Mononuclear cell (primary cell): ENCODE measurements around the gene MAP1A. TPM values are rescaled to one million over a fixed set of nuclear protein-coding genes. Genes with fewer than 3 reads are reported as not detected.
"Not testable (repeated sequence)": the region's sequence is repeated elsewhere in the genome, so short reads cannot be mapped to it uniquely, and the experiment has no call there.

ENCODE experiments used
- H3K27me3 ChIP-seq: 2 replicates; pipeline ENCODE4 v1.6.0; 2011; ENCODE audit warnings: low read length, control low read depth; ENCODE audit not compliant: insufficient read depth
- H3K4me1 ChIP-seq: 2 replicates; pipeline ENCODE4 v1.5.1; 2011; ENCODE audit warnings: mild to moderate bottlenecking, low read length, control low read depth; ENCODE audit not compliant: insufficient read depth
- H3K4me3 ChIP-seq: 2 replicates; pipeline ENCODE4 v1.5.1; 2011; ENCODE audit warnings: mild to moderate bottlenecking, low read length, moderate library complexity
- H3K9me3 ChIP-seq: 2 replicates; pipeline ENCODE4 v1.5.1; 2011; ENCODE audit warnings: low read depth, mild to moderate bottlenecking, control low read depth, low read length
- total RNA-seq: library from RNA; depleted of rRNA; stranded (reverse); fragments of >200 nt; gene quantifications from one replicate; pipeline ENCODE4 v1.2.3, GENCODE V29; 2012

The MAP1A gene
- total RNA-seq, 1 donor, result 2.4 TPM

GRCh38 chr15:43520138-43520537 lies 2.7 kb downstream of the MAP1A start:
- no peak overlapping the region for H3K4me3 ChIP-seq
- no peaks in the 10 kb centered on the region for H3K9me3 ChIP-seq
- peaks cover 10% of the 10 kb centered on the region for H3K27me3 ChIP-seq
- H3K4me1 ChIP-seq, result peaks cover 8% of the 10 kb centered on the region

GRCh38 chr15:43521419-43521818 lies 4.0 kb downstream of the MAP1A start:
- H3K4me1 ChIP-seq, result peaks cover 8% of the 10 kb centered on the region
- peaks cover 7% of the 10 kb centered on the region for H3K27me3 ChIP-seq
- no peaks in the 10 kb centered on the region for H3K9me3 ChIP-seq
- H3K4me3 ChIP-seq, result no peak overlapping the region

GRCh38 chr15:43522247-43522646 lies 4.8 kb downstream of the MAP1A start:
- Histone ChIP-seq H3K27me3 (peaks cover 4% of the 10 kb centered on the region), H3K4me1 (peaks cover 8% of the 10 kb centered on the region), H3K9me3 (no peaks in the 10 kb centered on the region), H3K4me3 (no peak overlapping the region)

- Histone ChIP-seq H3K4me1 (no peaks in the 10 kb centered on the region), H3K4me3 (no peak overlapping the region), H3K27me3 (no peaks in the 10 kb centered on the region), H3K9me3 (no peaks in the 10 kb centered on the region)
Observed at GRCh38 chr15:43523646-43524045, 6.2 kb downstream of the MAP1A start.

- Histone ChIP-seq H3K9me3 (no peaks in the 10 kb centered on the region), H3K27me3 (no peaks in the 10 kb centered on the region)
Observed at GRCh38 chr15:43524254-43524845, 6.9 kb downstream of the MAP1A start.

GRCh38 chr15:43525131-43525530 lies 7.7 kb downstream of the MAP1A start:
- H3K4me1 ChIP-seq, result no peaks in the 10 kb centered on the region
- H3K4me3 ChIP-seq, result no peak overlapping the region
- no peaks in the 10 kb centered on the region for H3K27me3 ChIP-seq
- no peaks in the 10 kb centered on the region for H3K9me3 ChIP-seq

More at GRCh38 chr15:43524254-43524845, 6.9 kb downstream of the MAP1A start:
- no peaks in the 10 kb centered on the region for H3K4me1 ChIP-seq
- H3K4me3 ChIP-seq, result no peak overlapping the region

- Histone ChIP-seq H3K4me1 (no peaks in the 10 kb centered on the region), H3K27me3 (no peaks in the 10 kb centered on the region), H3K9me3 (no peaks in the 10 kb centered on the region), H3K4me3 (no peak overlapping the region)
Observed at GRCh38 chr15:43526261-43526930, 9.0 kb downstream of the MAP1A start.

GRCh38 chr15:43527016-43527801 lies 9.8 kb downstream of the MAP1A start:
- H3K4me3 ChIP-seq, result no peak overlapping the region
- H3K4me1 ChIP-seq, result no peaks in the 10 kb centered on the region
- H3K9me3 ChIP-seq, result no peaks in the 10 kb centered on the region
- H3K27me3 ChIP-seq, result no peaks in the 10 kb centered on the region

- Histone ChIP-seq H3K4me1 (no peaks in the 10 kb centered on the region), H3K4me3 (no peak overlapping the region), H3K27me3 (no peaks in the 10 kb centered on the region), H3K9me3 (no peaks in the 10 kb centered on the region)
Observed at GRCh38 chr15:43527802-43528541, 10.6 kb downstream of the MAP1A start.

GRCh38 chr15:43528542-43529007 lies 11.2 kb downstream of the MAP1A start:
- H3K9me3 ChIP-seq, result no peaks in the 10 kb centered on the region
- H3K4me1 ChIP-seq, result no peaks in the 10 kb centered on the region
- H3K27me3 ChIP-seq, result no peaks in the 10 kb centered on the region
- H3K4me3 ChIP-seq, result no peak overlapping the region

GRCh38 chr15:43529141-43529540 lies 11.7 kb downstream of the MAP1A start:
- Histone ChIP-seq H3K9me3 (no peaks in the 10 kb centered on the region), H3K4me3 (no peak overlapping the region), H3K4me1 (no peaks in the 10 kb centered on the region), H3K27me3 (no peaks in the 10 kb centered on the region)

GRCh38 chr15:43529587-43530345 lies 12.4 kb downstream of the MAP1A start:
- no peak overlapping the region for H3K4me3 ChIP-seq
- no peaks in the 10 kb centered on the region for H3K9me3 ChIP-seq
- no peaks in the 10 kb centered on the region for H3K4me1 ChIP-seq
- no peaks in the 10 kb centered on the region for H3K27me3 ChIP-seq

- Histone ChIP-seq H3K27me3 (no peaks in the 10 kb centered on the region), H3K4me3 (no peak overlapping the region), H3K4me1 (no peaks in the 10 kb centered on the region), H3K9me3 (no peaks in the 10 kb centered on the region)
Observed at GRCh38 chr15:43531018-43531670, 13.7 kb downstream of the MAP1A start.

GRCh38 chr15:43532826-43533225 lies 15.4 kb downstream of the MAP1A start:
- H3K4me3 ChIP-seq, H3K9me3 ChIP-seq, H3K27me3 ChIP-seq, H3K4me1 ChIP-seq: not testable (repeated sequence)
